ENCODE data around the gene ABCC1.

DNA sequence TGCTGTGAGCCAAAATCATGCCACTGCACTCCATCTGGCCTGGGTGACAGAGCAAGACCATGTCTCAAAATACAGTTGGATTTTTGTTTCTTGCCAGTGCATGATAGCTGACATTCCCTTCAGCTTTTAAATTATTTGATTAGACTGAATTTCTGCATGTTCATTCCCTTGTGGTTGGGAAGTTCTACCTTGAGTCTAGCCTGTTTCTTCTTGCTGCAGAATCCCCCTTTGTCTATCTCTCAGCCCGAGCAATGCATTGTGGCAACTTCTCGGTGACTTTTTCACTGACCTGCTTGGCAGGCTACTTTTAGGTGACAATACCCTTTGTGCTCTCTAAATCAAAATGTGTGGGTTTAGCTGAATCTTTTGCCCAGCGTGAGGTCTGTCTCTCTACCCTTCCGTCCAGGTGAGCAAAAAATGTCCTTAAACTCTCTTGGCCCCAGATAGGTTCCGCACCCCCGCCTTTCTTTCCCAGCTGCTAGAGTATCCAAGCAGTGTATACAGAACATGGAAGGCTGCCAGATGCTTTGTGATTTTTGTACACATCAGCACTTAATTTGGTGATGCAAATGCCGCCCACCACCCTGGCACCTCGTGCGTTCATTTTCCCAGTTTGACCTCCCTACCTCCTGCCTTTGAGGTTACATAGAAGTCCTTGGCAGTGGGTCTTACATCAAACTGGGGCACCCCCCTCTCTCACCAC lies 143.7 kb downstream of the ABCC1 start:
- TF ChIP-seq, protein P1, sequence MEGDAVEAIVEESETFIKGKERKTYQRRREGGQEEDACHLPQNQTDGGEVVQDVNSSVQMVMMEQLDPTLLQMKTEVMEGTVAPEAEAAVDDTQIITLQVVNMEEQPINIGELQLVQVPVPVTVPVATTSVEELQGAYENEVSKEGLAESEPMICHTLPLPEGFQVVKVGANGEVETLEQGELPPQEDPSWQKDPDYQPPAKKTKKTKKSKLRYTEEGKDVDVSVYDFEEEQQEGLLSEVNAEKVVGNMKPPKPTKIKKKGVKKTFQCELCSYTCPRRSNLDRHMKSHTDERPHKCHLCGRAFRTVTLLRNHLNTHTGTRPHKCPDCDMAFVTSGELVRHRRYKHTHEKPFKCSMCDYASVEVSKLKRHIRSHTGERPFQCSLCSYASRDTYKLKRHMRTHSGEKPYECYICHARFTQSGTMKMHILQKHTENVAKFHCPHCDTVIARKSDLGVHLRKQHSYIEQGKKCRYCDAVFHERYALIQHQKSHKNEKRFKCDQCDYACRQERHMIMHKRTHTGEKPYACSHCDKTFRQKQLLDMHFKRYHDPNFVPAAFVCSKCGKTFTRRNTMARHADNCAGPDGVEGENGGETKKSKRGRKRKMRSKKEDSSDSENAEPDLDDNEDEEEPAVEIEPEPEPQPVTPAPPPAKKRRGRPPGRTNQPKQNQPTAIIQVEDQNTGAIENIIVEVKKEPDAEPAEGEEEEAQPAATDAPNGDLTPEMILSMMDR (IDR thresholded peaks at IDR 0.05) = no peak
- TF ChIP-seq POLR2A (IDR thresholded peaks at IDR 0.05) = no peak
